K562 (cell line): ENCODE results near the gene GJD2. TPM values are rescaled to one million over a fixed set of nuclear protein-coding genes. Genes with fewer than 3 reads are reported as not detected.

Experiments
- ATAC-seq: fragments of 200-7000 bp; cut with Tn5 transposase; 3 replicates; pipeline ENCODE4 v1.9.1; 2020; ENCODE audit warnings: moderate library complexity
- BruUV-seq: library from RNA; stranded (reverse); fragments of 400-500 nt; replicated peaks from 2 replicates; lab custom pipeline; 2021; lab: Mats Ljungman, UMichigan
- CTCF ChIA-PET: fragments of 300-600 bp; formaldehyde crosslinking; extraction: SDS; loops from one replicate; lab custom pipeline; 2021; ENCODE audit warnings: low intra/inter-chr PET ratio; lab: Yijun Ruan, JAX
- POLR2A ChIA-PET: fragments of 300-600, 350-650 bp; sonication (Branson Sonifier 250); formaldehyde crosslinking; extraction: SDS; loops from one replicate; lab custom pipeline; 2021; ENCODE audit warnings: antibody characterized with exemption, inconsistent platforms; lab: Yijun Ruan, JAX
- DNase-seq, 4 experiments: peaks; one replicate each; pipeline versions ENCODE4 v3.0.0 to v3.0.0-alpha.2; 2011 to 2018; ENCODE audit warnings: low spot score in 3 of 4, mixed read lengths in 3 of 4; ENCODE audit errors: extremely low read depth in 1 of 4
- FAIRE-seq: peaks from 2 replicates; lab custom pipeline; 2011; peaks lifted over from hg19 to GRCh38; lab: Jason Lieb, UNC
- H2AFZ ChIP-seq: 2 replicates; pipeline ENCODE4 v1.6.0; 2011; ENCODE audit warnings: low read depth, low read length, control low read depth, inconsistent platforms
- H3K27ac ChIP-seq: fragments of 200-600 bp; 3 replicates; pipeline ENCODE4 v1.8.0; 2011; ENCODE audit warnings: low read depth, mild to moderate bottlenecking, control low read depth, inconsistent platforms, low read length, moderate library complexity, mixed read lengths; ENCODE audit errors: extremely low read depth
- H3K27me3 ChIP-seq, 2 experiments: fragments of 300-600 bp in 1 of 2; 2 replicates in 1 of 2; 3 replicates in 1 of 2; pipeline versions ENCODE4 v1.6.0 to v1.8.0; 2011; ENCODE audit warnings: inconsistent platforms in 2 of 2, low read length in 2 of 2, mild to moderate bottlenecking in 1 of 2, mixed read lengths in 1 of 2, moderate library complexity in 1 of 2; ENCODE audit not compliant: control insufficient read depth in 2 of 2, insufficient read depth in 2 of 2
- H3K36me3 ChIP-seq: fragments of 300-600 bp; 3 replicates; pipeline ENCODE4 v1.8.0; 2011; ENCODE audit warnings: mild to moderate bottlenecking, low read length, inconsistent platforms; ENCODE audit not compliant: control insufficient read depth, insufficient read depth
- H3K4me1 ChIP-seq, 2 experiments: fragments of 200-600 bp in 1 of 2; replicated peaks in 1 of 2; 2 replicates in 1 of 2; 3 replicates in 1 of 2; pipeline versions ENCODE4 v1.5.1 to v1.8.0; 2011; ENCODE audit warnings: inconsistent platforms in 2 of 2, low read length in 2 of 2, mild to moderate bottlenecking in 1 of 2, mixed read lengths in 1 of 2, moderate library complexity in 1 of 2; ENCODE audit not compliant: control insufficient read depth in 2 of 2, insufficient read depth in 2 of 2
- H3K4me2 ChIP-seq: 2 replicates; pipeline ENCODE4 v1.6.1; 2011; ENCODE audit warnings: low read length, control low read depth, inconsistent platforms, mixed read lengths; ENCODE audit not compliant: insufficient read depth
- H3K4me3 ChIP-seq: fragments of 200-600 bp; sonication (generic), shearing (Covaris generic); 2 replicates; pipeline ENCODE4 v1.5.1; 2016; ENCODE audit warnings: control low read depth, inconsistent platforms
- H3K79me2 ChIP-seq: fragments of 200-600 bp; 3 replicates; pipeline ENCODE4 v1.8.0; 2011; ENCODE audit warnings: low read length, inconsistent platforms; ENCODE audit not compliant: control insufficient read depth, insufficient read depth
- H3K9ac ChIP-seq, 2 experiments: 2 replicates each; pipeline versions ENCODE4 v1.6.0 to v1.6.1; 2011; ENCODE audit warnings: low read depth in 2 of 2, low read length in 2 of 2, control low read depth in 1 of 2, inconsistent platforms in 1 of 2, mild to moderate bottlenecking in 1 of 2, mixed read lengths in 1 of 2; ENCODE audit not compliant: insufficient read depth in 1 of 2
- H3K9me1 ChIP-seq: one replicate; pipeline ENCODE4 v1.6.0; 2011; ENCODE audit warnings: inconsistent platforms, mild to moderate bottlenecking, low read length, moderate library complexity; ENCODE audit not compliant: control insufficient read depth, insufficient read depth
- H3K9me3 ChIP-seq: replicated peaks from 2 replicates; pipeline ENCODE4 v1.5.1; 2011; ENCODE audit warnings: low read depth, low read length, inconsistent platforms; ENCODE audit not compliant: control insufficient read depth, insufficient read depth
- H4K20me1 ChIP-seq: replicated peaks from 2 replicates; pipeline ENCODE4 v1.6.1; 2011; ENCODE audit warnings: low read length, inconsistent platforms, mixed read lengths; ENCODE audit not compliant: control insufficient read depth, insufficient read depth
- CBX8 ChIP-seq: fragments of 200-600 bp; sonication (generic); IDR thresholded peaks from 2 replicates; pipeline ENCODE4 v1.6.1; 2012; ENCODE audit warnings: borderline replicate concordance, mixed run types, low read depth, mild to moderate bottlenecking, moderate library complexity, mixed read lengths, low read length, control low read depth, inconsistent platforms; ENCODE audit not compliant: poor library complexity, severe bottlenecking; ENCODE audit errors: extremely low read depth
- MCM7 ChIP-seq, 2 experiments: fragments of 450-650 bp; IDR thresholded peaks; 2 replicates each; pipeline ENCODE4 v1.6.1; 2016 to 2018
- NFIC ChIP-seq: fragments of 450-650 bp; IDR thresholded peaks from 2 replicates; pipeline ENCODE4 v1.6.1; 2017; ENCODE audit warnings: mild to moderate bottlenecking, inconsistent platforms
- PTRF ChIP-seq: fragments of 450-650 bp; IDR thresholded peaks from 2 replicates; pipeline ENCODE4 v1.6.1; 2016; ENCODE audit warnings: mild to moderate bottlenecking, missing genetic modification characterization, missing compliant biosample characterization
- RFX1 ChIP-seq: fragments of 450-650 bp; IDR thresholded peaks from 2 replicates; pipeline ENCODE4 v1.6.1; 2016; ENCODE audit warnings: mild to moderate bottlenecking, moderate library complexity
- TFAP4 ChIP-seq: sonication (generic); formaldehyde crosslinking; IDR thresholded peaks from 2 replicates; pipeline ENCODE4 v1.8.0; 2022; ENCODE audit warnings: missing genetic modification reagents, mild to moderate bottlenecking, moderate library complexity, borderline replicate concordance
- ZFP36 ChIP-seq: fragments of 150-350 bp; IDR thresholded peaks from 2 replicates; pipeline ENCODE4 v1.6.1; 2018; ENCODE audit warnings: low read length, low read depth; ENCODE audit not compliant: partially characterized antibody
- WGBS: fragments of 100-300 bp; shearing (Covaris generic); methylation state at CpG from one replicate; pipeline ENCODE4 v1.1.6; 2016; ENCODE audit warnings: low coverage, mixed read lengths; ENCODE audit not compliant: insufficient coverage; ENCODE audit errors: missing lambda C conversion rate; 5-methylcytosine and 5-hydroxymethylcytosine counted together
- in situ Hi-C: fragments of 300-500 bp; cut with MboI; formaldehyde crosslinking; loops from 4 replicates; pipeline ENCODE4 v1.15.0; 2018; ENCODE audit warnings: inconsistent platforms, mixed read lengths
- intact Hi-C: fragments of 100-400 bp; cut with micrococcal nuclease; formaldehyde crosslinking; loops from 2 replicates; pipeline ENCODE4 v1.14.2; 2022
- polyA plus RNA-seq, 8 experiments: library from polyadenylated mRNA; depleted of rRNA in 4 of 8; stranded (reverse) in 5 of 8; unstranded in 3 of 8; fragments of >200 nt; fragmentation: Nextera tagmentation in 2 of 8; fragmentation: Illumina TruSeq in 1 of 8; extraction: Ambion mirVana in 2 of 8; extraction: Trizol in 1 of 8; gene quantifications; 2 replicates each; pipeline versions ENCODE4 v1.2.1 to v1.2.3, GENCODE V29; 2011 to 2014; ENCODE audit warnings: inconsistent platforms in 1 of 8, missing spikeins in 1 of 8
- total RNA-seq, 7 experiments: library from RNA; depleted of rRNA in 6 of 7; stranded (reverse); fragments of >200 nt in 6 of 7; fragmentation: Illumina TruSeq in 2 of 7; extraction: Trizol in 2 of 7; gene quantifications; 2 replicates each; pipeline versions ENCODE4 v1.2.1 to v1.2.3, GENCODE V29; 2011 to 2021; ENCODE audit warnings: low replicate concordance in 1 of 7

Gene GJD2
- total and polyA plus RNA-seq, 9 of the 15 experiments (the other 6 are each of a cell fraction or from before 2014, with no cell fraction given), result not detected

- TF ChIP-seq CBX8, result no peak
Measured at GRCh38 chr15:34789326-34789725, 34.5 kb upstream of the GJD2 start (continued).

GRCh38 chr15:34786206-34786605, 31.4 kb upstream of the GJD2 start:
- WGBS, result 13% methylated on average over 2 of the region's 2 CpGs
- no peak overlapping the region for H3K4me3 ChIP-seq
- in situ Hi-C loops (no loop called here), intact Hi-C loops (no loop called here)
- no peaks in the 10 kb centered on the region for H3K79me2 ChIP-seq
- H3K4me1 ChIP-seq, result no peaks in the 10 kb centered on the region
- no peaks in the 10 kb centered on the region for H3K9me1 ChIP-seq
- CTCF ChIA-PET, result no interaction called here
- POLR2A ChIA-PET, result interaction anchor here (1.0 kb wide), 1 partner anchor 8 kb away, joined by 3 read pairs; no protein-coding TSS in a partner anchor
- H3K4me2 ChIP-seq, result no peak overlapping the region
- ATAC-seq (no peak), DNase-seq (no peak), FAIRE-seq (no peak)
- no peak overlapping the region for H2AFZ ChIP-seq
- H4K20me1 ChIP-seq, result no peaks in the 10 kb centered on the region
- no peaks in the 10 kb centered on the region for H3K36me3 ChIP-seq
- peaks cover 0 to 3% of the 10 kb centered on the region in 2 experiments; a peak in 2 of 5 replicates for H3K27me3 ChIP-seq
- H3K9me3 ChIP-seq, result no peaks in the 10 kb centered on the region
- H3K9ac ChIP-seq, result no peak overlapping the region
- TF ChIP-seq MCM7 (IDR thresholded peaks at IDR 0.05) (no peak), RFX1 (peak; percentile 84)
- no peak overlapping the region for H3K27ac ChIP-seq
- BruUV-seq, result no TSS peak

- in situ Hi-C loops (no loop called here), intact Hi-C loops (no loop called here)
- Histone ChIP-seq H3K4me2 (no peak overlapping the region), H3K9me3 (no peaks in the 10 kb centered on the region; the same call in 1 of the 2 replicates), H3K27me3 (no peaks in the 10 kb centered on the region), H4K20me1 (no peaks in the 10 kb centered on the region), H3K36me3 (no peaks in the 10 kb centered on the region), H3K9me1 (no peaks in the 10 kb centered on the region), H2AFZ (no peak overlapping the region), H3K79me2 (no peaks in the 10 kb centered on the region), H3K4me1 (no peaks in the 10 kb centered on the region), H3K9ac (no peak overlapping the region), H3K27ac (no peak overlapping the region), H3K4me3 (no peak overlapping the region)
- ATAC-seq (no peak), DNase-seq (no peak), FAIRE-seq (no peak)
- TF ChIP-seq PTRF (tag) (no peak), ZFP36 (no peak), NFIC (peak; percentile 33; the same call in 1 of the 2 replicates), TFAP4 (no peak)
- ChIA-PET CTCF (no interaction called here), POLR2A (no interaction called here)
- BruUV-seq, result no TSS peak
Measured at GRCh38 chr15:34783991-34784390, 29.2 kb upstream of the GJD2 start.
